Sigmoid colon (tissue), 4 donors: ENCODE data around the gene ATG7.

Experiments used
- CTCF ChIP-seq, 4 experiments: fragments of 450-650 bp in 3 of 4; fragments of 200-600 bp in 1 of 4; IDR thresholded peaks; one replicate each; pipeline ENCODE4 v1.5.1; 2016 to 2019; ENCODE audit warnings: antibody characterized with exemption in 4 of 4, mild to moderate bottlenecking in 3 of 4, moderate library complexity in 2 of 4
- POLR2A ChIP-seq, 2 donors: fragments of 450-650 bp; IDR thresholded peaks; one replicate each; pipeline ENCODE4 v1.6.1; 2016; ENCODE audit warnings: antibody characterized with exemption in 2 of 2, mild to moderate bottlenecking in 2 of 2, moderate library complexity in 2 of 2
- POLR2AphosphoS5 ChIP-seq, 4 donors: sonication (generic); formaldehyde crosslinking; IDR thresholded peaks; one replicate each; pipeline ENCODE4 v1.6.1; 2017; ENCODE audit warnings: antibody characterized with exemption in 4 of 4

GRCh38 chr3:11555881-11556633 lies 283.9 kb downstream of the ATG7 start:
- TF ChIP-seq POLR2A (IDR thresholded peaks at IDR 0.05) (no peak), CTCF (IDR thresholded peaks at IDR 0.05) (no peak), POLR2AphosphoS5 (IDR thresholded peaks at IDR 0.05) (no peak)
